ENCODE results near the gene CEP41. TPM values are rescaled to one million over a fixed set of nuclear protein-coding genes. Genes with fewer than 3 reads are reported as not detected.

The CEP41 gene
- polyA plus RNA-seq, 2 of the 4 experiments (the other 2 are of a cell fraction) = 13.0 to 23.1 TPM

DNA sequence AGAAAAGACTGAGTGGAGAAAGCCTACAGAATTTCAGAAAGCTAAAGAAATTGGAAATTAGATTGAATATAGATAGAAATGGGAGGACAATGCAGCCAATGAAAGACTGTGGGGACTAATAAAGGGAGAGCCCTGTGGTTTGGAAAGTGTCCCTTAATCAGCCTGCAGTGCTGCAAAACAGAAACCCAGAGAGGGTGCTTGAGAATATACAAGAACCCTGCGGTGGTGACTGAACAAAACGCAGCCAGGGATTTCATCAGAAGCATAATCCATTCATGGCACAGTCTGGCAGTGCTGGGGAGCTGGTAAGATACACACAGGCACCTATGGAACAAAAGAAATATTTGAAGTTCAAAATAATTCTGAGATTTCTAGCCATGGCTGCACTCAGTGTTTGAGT lies 19.1 kb downstream of the CEP41 start:
- Histone ChIP-seq H3K9me3 (no peaks in the 10 kb centered on the region), H3K4me2 (no peak overlapping the region), H3K4me1 (no peaks in the 10 kb centered on the region), H3K4me3 (no peak overlapping the region), H3K27ac (no peak overlapping the region)
- FAIRE-seq (no peak), ATAC-seq (no peak), DNase-seq (ENCODE audit: low read depth in 1 of 2, low spot score in 1 of 2) (no peak)
- WGBS (ENCODE audit: missing lambda C conversion rate) = 95% methylated on average over 2 of the region's 2 CpGs
- TF ChIP-seq CEBPB (IDR thresholded peaks at IDR 0.05) = no peak
- TF ChIP-seq KDM5A (IDR thresholded peaks at IDR 0.05) = no peak
- TF ChIP-seq, protein P1, sequence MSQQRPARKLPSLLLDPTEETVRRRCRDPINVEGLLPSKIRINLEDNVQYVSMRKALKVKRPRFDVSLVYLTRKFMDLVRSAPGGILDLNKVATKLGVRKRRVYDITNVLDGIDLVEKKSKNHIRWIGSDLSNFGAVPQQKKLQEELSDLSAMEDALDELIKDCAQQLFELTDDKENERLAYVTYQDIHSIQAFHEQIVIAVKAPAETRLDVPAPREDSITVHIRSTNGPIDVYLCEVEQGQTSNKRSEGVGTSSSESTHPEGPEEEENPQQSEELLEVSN (IDR thresholded peaks at IDR 0.05; ENCODE audit: borderline replicate concordance, low read depth) = no peak
- TF ChIP-seq, protein P2, sequence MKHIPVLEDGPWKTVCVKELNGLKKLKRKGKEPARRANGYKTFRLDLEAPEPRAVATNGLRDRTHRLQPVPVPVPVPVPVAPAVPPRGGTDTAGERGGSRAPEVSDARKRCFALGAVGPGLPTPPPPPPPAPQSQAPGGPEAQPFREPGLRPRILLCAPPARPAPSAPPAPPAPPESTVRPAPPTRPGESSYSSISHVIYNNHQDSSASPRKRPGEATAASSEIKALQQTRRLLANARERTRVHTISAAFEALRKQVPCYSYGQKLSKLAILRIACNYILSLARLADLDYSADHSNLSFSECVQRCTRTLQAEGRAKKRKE (CRISPR knock-in tag; IDR thresholded peaks at IDR 0.05; ENCODE audit: low read depth) = no peak
- TF ChIP-seq, protein P3, sequence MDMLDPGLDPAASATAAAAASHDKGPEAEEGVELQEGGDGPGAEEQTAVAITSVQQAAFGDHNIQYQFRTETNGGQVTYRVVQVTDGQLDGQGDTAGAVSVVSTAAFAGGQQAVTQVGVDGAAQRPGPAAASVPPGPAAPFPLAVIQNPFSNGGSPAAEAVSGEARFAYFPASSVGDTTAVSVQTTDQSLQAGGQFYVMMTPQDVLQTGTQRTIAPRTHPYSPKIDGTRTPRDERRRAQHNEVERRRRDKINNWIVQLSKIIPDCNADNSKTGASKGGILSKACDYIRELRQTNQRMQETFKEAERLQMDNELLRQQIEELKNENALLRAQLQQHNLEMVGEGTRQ (IDR thresholded peaks at IDR 0.05) = no peak
- TF ChIP-seq, protein P4, sequence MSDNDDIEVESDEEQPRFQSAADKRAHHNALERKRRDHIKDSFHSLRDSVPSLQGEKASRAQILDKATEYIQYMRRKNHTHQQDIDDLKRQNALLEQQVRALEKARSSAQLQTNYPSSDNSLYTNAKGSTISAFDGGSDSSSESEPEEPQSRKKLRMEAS (IDR thresholded peaks at IDR 0.05) = no peak
- TF ChIP-seq EHMT2 (IDR thresholded peaks at IDR 0.05; ENCODE audit: low read depth) = no peak
- no peak for TF ChIP-seq TFCP2L1 (CRISPR knock-in tag; IDR thresholded peaks at IDR 0.05)
- no peak for TF ChIP-seq NPAS2 (CRISPR knock-in tag; IDR thresholded peaks at IDR 0.05; ENCODE audit: borderline replicate concordance)
- TF ChIP-seq GATA3 (IDR thresholded peaks at IDR 0.05; ENCODE audit: borderline replicate concordance) = no peak
- no peak for TF ChIP-seq PHF8 (IDR thresholded peaks at IDR 0.05; ENCODE audit: borderline replicate concordance, low read depth)
- no peak for TF ChIP-seq HOXA7 (CRISPR knock-in tag; IDR thresholded peaks at IDR 0.05)
- TF ChIP-seq EP300 (IDR thresholded peaks at IDR 0.05) = no peak
- no peak for TF ChIP-seq HDAC2 (IDR thresholded peaks at IDR 0.05)
- TF ChIP-seq RARB (CRISPR knock-in tag; IDR thresholded peaks at IDR 0.05) = no peak
- no peak for TF ChIP-seq CBX2 (IDR thresholded peaks at IDR 0.05; ENCODE audit: borderline replicate concordance, low read depth)
- CTCF ChIA-PET = interaction anchor here (1.5 kb wide), 1 partner anchor 9 kb away, joined by 6 read pairs; no protein-coding TSS in a partner anchor
- POLR2A ChIA-PET = no interaction called here

DNA sequence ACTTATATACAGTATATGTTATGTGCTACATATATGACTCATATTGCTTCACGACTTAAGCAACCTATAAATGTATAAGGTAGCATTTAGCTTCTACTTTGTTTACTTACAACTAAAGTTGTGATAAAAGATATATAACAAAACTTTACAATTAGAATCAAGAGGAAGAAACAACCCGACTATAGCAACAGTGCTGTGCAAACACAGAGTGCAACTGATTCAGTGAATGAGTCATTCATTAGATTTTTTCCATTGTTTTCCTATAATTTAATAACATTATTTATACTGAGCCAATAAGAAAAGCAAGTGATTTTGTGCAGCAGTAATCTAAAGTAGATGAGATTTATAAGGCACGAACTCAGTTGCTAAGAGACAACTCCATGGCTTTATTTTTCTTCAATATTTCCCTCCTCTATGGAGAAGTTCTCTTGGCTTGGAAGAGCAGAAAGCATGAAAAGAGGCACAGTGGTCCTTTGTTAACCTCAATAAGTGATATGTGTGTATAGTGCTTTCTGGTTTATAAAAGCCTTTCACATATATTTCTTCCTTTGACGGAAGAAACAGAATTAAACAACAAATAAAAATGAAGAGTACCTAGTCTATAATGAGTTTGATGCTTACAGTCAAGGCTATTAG lies 19.8 kb downstream of the CEP41 start:
- 74% methylated on average over 4 of the region's 4 CpGs for WGBS (ENCODE audit: missing lambda C conversion rate)
- FAIRE-seq (no peak), DNase-seq (ENCODE audit: low read depth in 1 of 2, low spot score in 1 of 2) (no peak), ATAC-seq (no peak)
- CTCF ChIA-PET = no interaction called here
- no peaks in the 10 kb centered on the region for H3K4me1 ChIP-seq
- H3K4me3 ChIP-seq = no peak overlapping the region
- no peak for TF ChIP-seq HOXB13 (CRISPR knock-in tag; IDR thresholded peaks at IDR 0.05; ENCODE audit: low read depth)
- no peak for TF ChIP-seq FOSL2 (IDR thresholded peaks at IDR 0.05)
- TF ChIP-seq FOSL2 (CRISPR knock-in tag; IDR thresholded peaks at IDR 0.05) = peak; percentile 10; the same call in 1 of the 2 replicates
- H3K9me3 ChIP-seq = no peaks in the 10 kb centered on the region
- H3K27ac ChIP-seq = no peak overlapping the region
- H3K4me2 ChIP-seq = no peak overlapping the region
- POLR2A ChIA-PET = no interaction called here

DNA sequence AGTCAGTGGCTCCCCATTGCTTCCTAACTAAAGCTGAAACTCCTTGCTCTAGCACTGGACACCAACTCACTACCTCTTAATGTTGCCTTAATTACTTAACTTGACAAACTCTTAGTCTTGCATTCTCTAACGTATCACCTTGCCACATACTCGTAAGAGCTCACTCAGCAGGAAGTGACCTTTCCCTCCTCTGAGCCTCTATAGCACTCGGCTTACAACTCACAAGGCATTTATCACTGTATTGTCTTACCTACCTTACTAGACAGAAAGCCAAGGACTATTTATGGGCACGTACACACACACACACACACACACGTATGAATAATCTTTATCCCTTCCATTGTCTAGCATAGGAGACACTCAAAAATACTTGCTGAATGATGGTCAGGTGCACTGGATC lies 21.2 kb downstream of the CEP41 start:
- TF ChIP-seq, protein P2 (CRISPR knock-in tag; IDR thresholded peaks at IDR 0.05; ENCODE audit: low read depth) = no peak
- Histone ChIP-seq H3K4me1 (no peaks in the 10 kb centered on the region), H3K27ac (no peak overlapping the region), H3K9me3 (no peaks in the 10 kb centered on the region), H3K4me3 (no peak overlapping the region), H3K4me2 (no peak overlapping the region)
- DNase-seq (ENCODE audit: low read depth in 1 of 2, low spot score in 1 of 2) = no peak
- FAIRE-seq = no peak
- ChIA-PET POLR2A (no interaction called here), CTCF (no interaction called here)
- ATAC-seq = no peak
- WGBS (ENCODE audit: missing lambda C conversion rate) = 84% methylated on average over 5 of the region's 5 CpGs
